Stimulated activated naive CD8-positive, alpha-beta T cell treated with anti-CD3 and anti-CD28 coated beads, Interleukin-15, Interleukin-2, amounts not matched to agents 100 ng/mL and 50 ng/mL, for 24 hours (primary cell): Measurements from ENCODE around the gene SPP2.

ENCODE experiments used
- H3K27ac Mint-ChIP-seq: one replicate; pipeline ENCODE4 v1.8.0; 2021; ENCODE audit warnings: mild to moderate bottlenecking, mixed read lengths
- H3K27me3 Mint-ChIP-seq: one replicate; pipeline ENCODE4 v1.8.0; 2021; ENCODE audit warnings: mixed read lengths
- H3K36me3 Mint-ChIP-seq: one replicate; pipeline ENCODE4 v1.8.0; 2021; ENCODE audit warnings: low read depth, mixed read lengths
- H3K4me1 Mint-ChIP-seq: one replicate; pipeline ENCODE4 v1.8.0; 2021; ENCODE audit warnings: low read depth, mixed read lengths
- H3K4me3 Mint-ChIP-seq: one replicate; pipeline ENCODE4 v1.8.0; 2021; ENCODE audit warnings: mild to moderate bottlenecking, mixed read lengths
- H3K9me3 Mint-ChIP-seq: one replicate; pipeline ENCODE4 v1.8.0; 2021; ENCODE audit warnings: mixed read lengths

The SPP2 gene

DNA sequence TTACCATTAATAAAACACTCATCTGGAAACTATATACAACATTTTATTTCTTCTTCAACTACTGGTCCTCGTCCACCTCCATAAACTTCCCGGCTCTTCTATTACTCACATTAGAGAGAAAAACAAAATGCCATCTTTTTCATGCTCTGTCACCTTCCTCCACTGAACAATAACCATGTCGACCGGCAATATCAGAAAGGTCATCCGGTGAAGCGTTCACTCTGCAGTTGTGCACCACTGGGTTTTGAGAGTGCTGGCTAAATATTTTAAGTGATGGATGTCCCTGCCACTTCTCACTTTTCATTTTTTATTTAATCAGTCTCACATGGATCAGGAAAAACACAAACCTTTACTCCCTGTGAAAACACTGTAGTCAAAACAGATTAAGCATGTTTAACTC lies 48.2 kb downstream of the SPP2 start:
- H3K4me3 Mint-ChIP-seq: no peak overlapping the region
- H3K27ac Mint-ChIP-seq: no peak overlapping the region
- H3K27me3 Mint-ChIP-seq: no peaks in the 10 kb centered on the region
- H3K9me3 Mint-ChIP-seq: no peaks in the 10 kb centered on the region
- H3K36me3 Mint-ChIP-seq: no peaks in the 10 kb centered on the region
- peaks cover 38% of the 10 kb centered on the region for H3K4me1 Mint-ChIP-seq

- no peak overlapping the region for H3K27ac Mint-ChIP-seq
- H3K4me1 Mint-ChIP-seq: peaks cover 38% of the 10 kb centered on the region
- no peaks in the 10 kb centered on the region for H3K9me3 Mint-ChIP-seq
- H3K36me3 Mint-ChIP-seq: no peaks in the 10 kb centered on the region
- no peaks in the 10 kb centered on the region for H3K27me3 Mint-ChIP-seq
- H3K4me3 Mint-ChIP-seq: no peak overlapping the region
Observed at GRCh38 chr2:234099266-234099665, 48.8 kb downstream of the SPP2 start.

DNA sequence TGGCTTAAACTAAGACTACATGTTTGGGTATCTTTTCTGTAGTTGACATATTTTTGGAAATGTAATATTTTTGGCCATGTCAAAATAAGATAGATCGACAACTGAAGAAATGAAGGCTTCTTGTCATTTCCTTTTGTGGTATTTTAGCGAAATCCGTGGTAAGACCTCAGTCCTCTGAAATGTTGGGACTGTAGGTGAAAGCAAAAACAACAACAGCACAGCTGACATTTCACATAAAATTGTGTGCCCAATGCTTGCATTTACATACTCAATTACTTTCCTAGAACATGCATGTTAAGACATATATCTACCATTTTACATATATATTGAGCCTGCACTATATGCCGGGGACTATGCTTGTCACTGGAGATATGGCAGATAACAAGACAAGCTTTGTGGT lies 50.2 kb downstream of the SPP2 start:
- H3K4me1 Mint-ChIP-seq: peaks cover 38% of the 10 kb centered on the region
- H3K27ac Mint-ChIP-seq: no peak overlapping the region
- H3K9me3 Mint-ChIP-seq: no peaks in the 10 kb centered on the region
- no peaks in the 10 kb centered on the region for H3K36me3 Mint-ChIP-seq
- H3K4me3 Mint-ChIP-seq: no peak overlapping the region
- no peaks in the 10 kb centered on the region for H3K27me3 Mint-ChIP-seq

GRCh38 chr2:234102112-234102511 lies 51.6 kb downstream of the SPP2 start:
- H3K27ac Mint-ChIP-seq: no peak overlapping the region
- no peak overlapping the region for H3K4me3 Mint-ChIP-seq
- no peaks in the 10 kb centered on the region for H3K27me3 Mint-ChIP-seq
- H3K9me3 Mint-ChIP-seq: peaks cover 3% of the 10 kb centered on the region
- H3K36me3 Mint-ChIP-seq: no peaks in the 10 kb centered on the region
- H3K4me1 Mint-ChIP-seq: peaks cover 38% of the 10 kb centered on the region

DNA sequence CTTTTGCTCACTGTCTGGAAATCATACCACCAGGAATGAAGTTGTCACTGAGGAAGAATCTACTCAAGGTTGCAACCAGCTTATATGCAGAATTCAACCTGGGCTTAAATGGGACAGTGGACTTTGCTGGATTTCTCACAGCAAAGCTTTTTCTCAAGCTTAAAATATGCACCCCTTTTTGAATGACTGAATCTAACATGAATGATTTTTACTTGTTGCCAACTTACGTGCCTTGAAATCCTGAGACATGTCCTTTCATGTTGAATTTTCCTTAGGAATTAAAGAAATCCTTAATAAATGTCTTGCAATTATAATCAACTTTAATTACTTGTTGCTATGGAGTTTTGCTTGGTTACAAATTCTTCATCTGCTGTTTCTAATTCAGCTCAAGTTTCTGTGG lies 57.4 kb downstream of the SPP2 start:
- Mint-ChIP-seq H3K9me3 (peaks cover 3% of the 10 kb centered on the region), H3K36me3 (no peaks in the 10 kb centered on the region), H3K27ac (no peak overlapping the region), H3K4me3 (no peak overlapping the region), H3K27me3 (no peaks in the 10 kb centered on the region), H3K4me1 (peaks cover 4% of the 10 kb centered on the region)

DNA sequence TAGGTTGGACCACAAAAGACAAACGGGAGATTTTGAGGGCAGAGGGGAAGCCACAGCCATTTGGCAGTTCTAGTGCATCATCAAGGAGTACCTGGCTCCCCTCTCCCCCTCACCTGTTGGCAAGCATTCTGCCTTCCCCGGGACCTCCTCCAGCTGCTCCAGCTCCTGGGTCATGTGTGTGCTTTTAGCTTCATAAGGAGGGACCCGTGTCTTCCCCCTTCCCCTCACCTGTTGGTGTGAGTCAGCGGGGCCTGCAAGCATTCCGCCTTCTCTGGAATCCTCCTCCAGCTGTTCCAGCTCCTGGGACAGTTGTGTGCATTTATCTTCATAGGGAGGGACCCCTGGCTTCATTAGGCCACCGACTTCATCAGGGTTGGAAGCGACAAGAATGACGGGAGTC lies 58.8 kb downstream of the SPP2 start:
- Mint-ChIP-seq H3K27ac (no peak overlapping the region), H3K9me3 (peaks cover 3% of the 10 kb centered on the region), H3K27me3 (no peaks in the 10 kb centered on the region), H3K4me3 (no peak overlapping the region), H3K4me1 (peaks cover 4% of the 10 kb centered on the region), H3K36me3 (no peaks in the 10 kb centered on the region)

- H3K4me3 Mint-ChIP-seq: no peak overlapping the region
- H3K27me3 Mint-ChIP-seq: no peaks in the 10 kb centered on the region
- H3K27ac Mint-ChIP-seq: no peak overlapping the region
- H3K4me1 Mint-ChIP-seq: peaks cover 4% of the 10 kb centered on the region
- H3K9me3 Mint-ChIP-seq: peaks cover 3% of the 10 kb centered on the region
- H3K36me3 Mint-ChIP-seq: no peaks in the 10 kb centered on the region
Observed at GRCh38 chr2:234110219-234110618, 59.7 kb downstream of the SPP2 start.

- H3K27me3 Mint-ChIP-seq: peaks cover 4% of the 10 kb centered on the region
- H3K4me1 Mint-ChIP-seq: peaks cover 4% of the 10 kb centered on the region
- no peak overlapping the region for H3K4me3 Mint-ChIP-seq
- no peaks in the 10 kb centered on the region for H3K9me3 Mint-ChIP-seq
- H3K27ac Mint-ChIP-seq: no peak overlapping the region
- H3K36me3 Mint-ChIP-seq: no peaks in the 10 kb centered on the region
Observed at GRCh38 chr2:234111523-234111922, 61.0 kb downstream of the SPP2 start.

GRCh38 chr2:234116010-234116409 lies 65.5 kb downstream of the SPP2 start:
- H3K4me3 Mint-ChIP-seq: no peak overlapping the region
- peaks cover 4% of the 10 kb centered on the region for H3K4me1 Mint-ChIP-seq
- H3K27me3 Mint-ChIP-seq: peaks cover 8% of the 10 kb centered on the region
- H3K9me3 Mint-ChIP-seq: no peaks in the 10 kb centered on the region
- no peak overlapping the region for H3K27ac Mint-ChIP-seq
- H3K36me3 Mint-ChIP-seq: no peaks in the 10 kb centered on the region

DNA sequence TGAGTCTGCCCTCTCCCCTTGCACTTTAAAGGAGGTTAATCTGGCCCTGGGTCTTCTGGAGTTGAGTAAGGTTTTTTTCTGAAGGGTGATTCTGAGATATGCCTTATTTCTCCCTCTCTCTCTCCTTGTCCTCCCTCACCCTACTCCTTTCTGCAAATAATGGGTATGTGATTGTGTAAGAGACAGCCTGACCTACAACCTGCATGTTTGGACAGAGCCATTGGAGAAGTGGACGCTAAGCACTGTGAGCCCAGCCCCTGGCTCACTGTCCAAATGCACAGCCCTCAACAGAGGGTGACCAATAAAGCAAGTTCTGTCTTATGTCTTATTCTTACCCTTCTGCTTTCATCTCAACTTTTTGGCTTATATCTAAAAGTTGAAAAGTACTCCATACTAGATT lies 71.5 kb downstream of the SPP2 start:
- H3K36me3 Mint-ChIP-seq: no peaks in the 10 kb centered on the region
- H3K4me3 Mint-ChIP-seq: no peak overlapping the region
- H3K27me3 Mint-ChIP-seq: no peaks in the 10 kb centered on the region
- no peaks in the 10 kb centered on the region for H3K9me3 Mint-ChIP-seq
- no peaks in the 10 kb centered on the region for H3K4me1 Mint-ChIP-seq
- no peak overlapping the region for H3K27ac Mint-ChIP-seq

- H3K4me1 Mint-ChIP-seq: no peaks in the 10 kb centered on the region
- no peak overlapping the region for H3K27ac Mint-ChIP-seq
- no peaks in the 10 kb centered on the region for H3K27me3 Mint-ChIP-seq
- no peak overlapping the region for H3K4me3 Mint-ChIP-seq
- no peaks in the 10 kb centered on the region for H3K9me3 Mint-ChIP-seq
- no peaks in the 10 kb centered on the region for H3K36me3 Mint-ChIP-seq
Observed at GRCh38 chr2:234125451-234126145, 75.1 kb downstream of the SPP2 start.

GRCh38 chr2:234126146-234126470 lies 75.6 kb downstream of the SPP2 start:
- Mint-ChIP-seq H3K27ac (no peak overlapping the region), H3K27me3 (no peaks in the 10 kb centered on the region), H3K4me3 (no peak overlapping the region), H3K4me1 (no peaks in the 10 kb centered on the region), H3K36me3 (no peaks in the 10 kb centered on the region), H3K9me3 (no peaks in the 10 kb centered on the region)
